ENCODE measurements around the gene CD226.

DNA sequence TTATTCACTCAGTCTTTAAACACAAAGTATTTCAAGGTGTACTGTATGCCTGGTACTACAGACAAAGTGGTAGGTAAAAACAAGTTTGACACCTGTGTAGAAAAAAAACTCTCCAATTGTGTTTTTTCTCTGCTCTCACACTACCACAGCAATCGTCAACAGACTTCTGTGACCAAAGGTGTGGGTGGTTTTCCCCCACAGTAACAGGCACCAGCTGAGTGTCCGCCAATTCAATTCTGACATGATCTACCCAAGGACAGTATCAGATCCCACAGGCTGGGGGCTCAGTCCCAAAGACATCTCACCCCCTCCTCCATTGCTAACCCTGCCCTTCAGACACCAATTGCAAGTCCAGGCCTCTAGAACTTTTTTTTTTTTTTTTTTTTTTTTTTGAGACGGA, 71.2 kb downstream of the CD226 start:
- no peak for TF ChIP-seq ZNF274 (IDR thresholded peaks at IDR 0.05; ENCODE audit: low read depth, low read length)
- TF ChIP-seq, protein P1, sequence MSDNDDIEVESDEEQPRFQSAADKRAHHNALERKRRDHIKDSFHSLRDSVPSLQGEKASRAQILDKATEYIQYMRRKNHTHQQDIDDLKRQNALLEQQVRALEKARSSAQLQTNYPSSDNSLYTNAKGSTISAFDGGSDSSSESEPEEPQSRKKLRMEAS (IDR thresholded peaks at IDR 0.05) = no peak
- TF ChIP-seq, protein P2, sequence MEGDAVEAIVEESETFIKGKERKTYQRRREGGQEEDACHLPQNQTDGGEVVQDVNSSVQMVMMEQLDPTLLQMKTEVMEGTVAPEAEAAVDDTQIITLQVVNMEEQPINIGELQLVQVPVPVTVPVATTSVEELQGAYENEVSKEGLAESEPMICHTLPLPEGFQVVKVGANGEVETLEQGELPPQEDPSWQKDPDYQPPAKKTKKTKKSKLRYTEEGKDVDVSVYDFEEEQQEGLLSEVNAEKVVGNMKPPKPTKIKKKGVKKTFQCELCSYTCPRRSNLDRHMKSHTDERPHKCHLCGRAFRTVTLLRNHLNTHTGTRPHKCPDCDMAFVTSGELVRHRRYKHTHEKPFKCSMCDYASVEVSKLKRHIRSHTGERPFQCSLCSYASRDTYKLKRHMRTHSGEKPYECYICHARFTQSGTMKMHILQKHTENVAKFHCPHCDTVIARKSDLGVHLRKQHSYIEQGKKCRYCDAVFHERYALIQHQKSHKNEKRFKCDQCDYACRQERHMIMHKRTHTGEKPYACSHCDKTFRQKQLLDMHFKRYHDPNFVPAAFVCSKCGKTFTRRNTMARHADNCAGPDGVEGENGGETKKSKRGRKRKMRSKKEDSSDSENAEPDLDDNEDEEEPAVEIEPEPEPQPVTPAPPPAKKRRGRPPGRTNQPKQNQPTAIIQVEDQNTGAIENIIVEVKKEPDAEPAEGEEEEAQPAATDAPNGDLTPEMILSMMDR (IDR thresholded peaks at IDR 0.05 in 2 of 3, conservative IDR thresholded peaks at IDR 0.05 in 1 of 3; ENCODE audit: borderline replicate concordance in 1 of 3, insufficient read depth in 1 of 3, low read depth in 2 of 3, low read length in 2 of 3) = no peak
- TF ChIP-seq POLR2A (IDR thresholded peaks at IDR 0.05; ENCODE audit: borderline replicate concordance, extremely low read depth, insufficient read depth, insufficient read length) = no peak
- TF ChIP-seq RAD21 (IDR thresholded peaks at IDR 0.05; ENCODE audit: low read depth) = no peak
- TF ChIP-seq, protein P3, sequence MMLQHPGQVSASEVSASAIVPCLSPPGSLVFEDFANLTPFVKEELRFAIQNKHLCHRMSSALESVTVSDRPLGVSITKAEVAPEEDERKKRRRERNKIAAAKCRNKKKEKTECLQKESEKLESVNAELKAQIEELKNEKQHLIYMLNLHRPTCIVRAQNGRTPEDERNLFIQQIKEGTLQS (IDR thresholded peaks at IDR 0.05) = no peak
- no peak for TF ChIP-seq EZH2 (IDR thresholded peaks at IDR 0.05)
- no peak for TF ChIP-seq SP1 (IDR thresholded peaks at IDR 0.05; ENCODE audit: low read depth)
- no peak for TF ChIP-seq CEBPB (IDR thresholded peaks at IDR 0.05; ENCODE audit: low read depth)
- TF ChIP-seq ZFX (IDR thresholded peaks at IDR 0.05) = no peak
- TF ChIP-seq, protein P4, sequence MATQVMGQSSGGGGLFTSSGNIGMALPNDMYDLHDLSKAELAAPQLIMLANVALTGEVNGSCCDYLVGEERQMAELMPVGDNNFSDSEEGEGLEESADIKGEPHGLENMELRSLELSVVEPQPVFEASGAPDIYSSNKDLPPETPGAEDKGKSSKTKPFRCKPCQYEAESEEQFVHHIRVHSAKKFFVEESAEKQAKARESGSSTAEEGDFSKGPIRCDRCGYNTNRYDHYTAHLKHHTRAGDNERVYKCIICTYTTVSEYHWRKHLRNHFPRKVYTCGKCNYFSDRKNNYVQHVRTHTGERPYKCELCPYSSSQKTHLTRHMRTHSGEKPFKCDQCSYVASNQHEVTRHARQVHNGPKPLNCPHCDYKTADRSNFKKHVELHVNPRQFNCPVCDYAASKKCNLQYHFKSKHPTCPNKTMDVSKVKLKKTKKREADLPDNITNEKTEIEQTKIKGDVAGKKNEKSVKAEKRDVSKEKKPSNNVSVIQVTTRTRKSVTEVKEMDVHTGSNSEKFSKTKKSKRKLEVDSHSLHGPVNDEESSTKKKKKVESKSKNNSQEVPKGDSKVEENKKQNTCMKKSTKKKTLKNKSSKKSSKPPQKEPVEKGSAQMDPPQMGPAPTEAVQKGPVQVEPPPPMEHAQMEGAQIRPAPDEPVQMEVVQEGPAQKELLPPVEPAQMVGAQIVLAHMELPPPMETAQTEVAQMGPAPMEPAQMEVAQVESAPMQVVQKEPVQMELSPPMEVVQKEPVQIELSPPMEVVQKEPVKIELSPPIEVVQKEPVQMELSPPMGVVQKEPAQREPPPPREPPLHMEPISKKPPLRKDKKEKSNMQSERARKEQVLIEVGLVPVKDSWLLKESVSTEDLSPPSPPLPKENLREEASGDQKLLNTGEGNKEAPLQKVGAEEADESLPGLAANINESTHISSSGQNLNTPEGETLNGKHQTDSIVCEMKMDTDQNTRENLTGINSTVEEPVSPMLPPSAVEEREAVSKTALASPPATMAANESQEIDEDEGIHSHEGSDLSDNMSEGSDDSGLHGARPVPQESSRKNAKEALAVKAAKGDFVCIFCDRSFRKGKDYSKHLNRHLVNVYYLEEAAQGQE (IDR thresholded peaks at IDR 0.05; ENCODE audit: low read depth) = no peak
- TF ChIP-seq, protein P5, sequence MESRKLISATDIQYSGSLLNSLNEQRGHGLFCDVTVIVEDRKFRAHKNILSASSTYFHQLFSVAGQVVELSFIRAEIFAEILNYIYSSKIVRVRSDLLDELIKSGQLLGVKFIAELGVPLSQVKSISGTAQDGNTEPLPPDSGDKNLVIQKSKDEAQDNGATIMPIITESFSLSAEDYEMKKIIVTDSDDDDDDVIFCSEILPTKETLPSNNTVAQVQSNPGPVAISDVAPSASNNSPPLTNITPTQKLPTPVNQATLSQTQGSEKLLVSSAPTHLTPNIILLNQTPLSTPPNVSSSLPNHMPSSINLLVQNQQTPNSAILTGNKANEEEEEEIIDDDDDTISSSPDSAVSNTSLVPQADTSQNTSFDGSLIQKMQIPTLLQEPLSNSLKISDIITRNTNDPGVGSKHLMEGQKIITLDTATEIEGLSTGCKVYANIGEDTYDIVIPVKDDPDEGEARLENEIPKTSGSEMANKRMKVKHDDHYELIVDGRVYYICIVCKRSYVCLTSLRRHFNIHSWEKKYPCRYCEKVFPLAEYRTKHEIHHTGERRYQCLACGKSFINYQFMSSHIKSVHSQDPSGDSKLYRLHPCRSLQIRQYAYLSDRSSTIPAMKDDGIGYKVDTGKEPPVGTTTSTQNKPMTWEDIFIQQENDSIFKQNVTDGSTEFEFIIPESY (IDR thresholded peaks at IDR 0.05; ENCODE audit: extremely low read depth, insufficient replicate concordance, low read length) = no peak

Measured in HCT116 (cell line).